Measurements from ENCODE around the gene TIMELESS. TPM values are rescaled to one million over a fixed set of nuclear protein-coding genes. Genes with fewer than 3 reads are reported as not detected.
"Not testable (repeated sequence)": the region's sequence is repeated elsewhere in the genome, so short reads cannot be mapped to it uniquely, and the experiment has no call there.

Gene TIMELESS
- total RNA-seq, 1 experiment from 2014 or later, result 37.4 TPM

- in situ Hi-C loops (cut with HindIII; ENCODE audit: low sequenced_read_pairs), result no loop called here
- no peak for DNase-seq (ENCODE audit: low spot score)
Measured at GRCh38 chr12:56417739-56418138, 31.5 kb downstream of the TIMELESS start.

GRCh38 chr12:56414401-56414800 lies 34.8 kb downstream of the TIMELESS start:
- in situ Hi-C loops (cut with HindIII; ENCODE audit: low sequenced_read_pairs), result no loop called here
- peak; percentile 67 for DNase-seq (ENCODE audit: low spot score)

GRCh38 chr12:56413392-56413791 lies 35.8 kb downstream of the TIMELESS start:
- in situ Hi-C loops (cut with HindIII; ENCODE audit: low sequenced_read_pairs), result no loop called here
- no peak for DNase-seq (ENCODE audit: low spot score)

DNA sequence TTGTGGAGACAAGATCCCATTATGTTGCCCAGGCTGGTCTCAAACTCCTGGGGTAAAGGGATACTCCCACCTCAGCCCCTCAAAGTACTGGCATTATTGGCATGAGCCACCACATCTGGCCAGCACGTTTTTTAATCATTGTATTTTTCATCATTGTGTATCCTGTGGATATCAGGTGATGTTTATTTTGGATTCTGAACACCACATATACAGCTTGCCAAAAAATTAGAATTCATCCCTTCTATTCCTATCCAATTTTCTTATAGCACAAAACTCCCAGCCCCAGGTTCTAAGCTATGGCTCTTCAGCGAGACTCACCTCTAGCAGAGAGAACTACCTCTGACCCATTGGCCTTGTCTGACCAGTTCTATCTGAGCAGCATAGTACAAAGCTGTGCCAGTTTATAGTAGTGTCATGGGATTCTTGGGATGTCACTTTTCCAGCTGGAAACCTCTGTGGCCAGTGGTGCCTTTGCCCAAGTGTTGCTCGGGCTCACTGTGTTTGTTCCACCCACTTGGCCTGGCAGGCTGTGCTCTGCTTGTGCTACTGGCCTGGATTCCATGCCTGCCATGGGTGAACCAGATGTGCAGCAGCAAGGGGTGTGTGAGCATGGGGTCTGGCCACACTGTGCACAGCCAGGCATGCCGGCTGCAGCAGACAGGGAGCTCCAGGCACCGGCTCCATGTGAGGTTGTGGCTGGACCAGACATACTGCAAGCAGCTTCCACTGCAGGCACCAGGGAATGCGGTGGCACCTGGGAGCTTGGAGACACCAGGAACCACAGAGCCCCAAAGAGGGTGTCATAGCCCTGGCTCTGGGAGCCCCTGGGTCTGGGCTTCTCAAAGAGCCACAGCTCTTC lies 37.2 kb downstream of the TIMELESS start:
- in situ Hi-C loops (cut with HindIII; ENCODE audit: low sequenced_read_pairs), result no loop called here
- no peak for DNase-seq (ENCODE audit: low spot score)

GRCh38 chr12:56410768-56411167 lies 38.5 kb downstream of the TIMELESS start:
- in situ Hi-C loops (cut with HindIII; ENCODE audit: low sequenced_read_pairs), result no loop called here
- no peak for DNase-seq (ENCODE audit: low spot score)

GRCh38 chr12:56408799-56409417 lies 40.3 kb downstream of the TIMELESS start:
- peak; percentile 1 for DNase-seq (ENCODE audit: low spot score)
- in situ Hi-C loops (cut with HindIII; ENCODE audit: low sequenced_read_pairs), result no loop called here

DNA sequence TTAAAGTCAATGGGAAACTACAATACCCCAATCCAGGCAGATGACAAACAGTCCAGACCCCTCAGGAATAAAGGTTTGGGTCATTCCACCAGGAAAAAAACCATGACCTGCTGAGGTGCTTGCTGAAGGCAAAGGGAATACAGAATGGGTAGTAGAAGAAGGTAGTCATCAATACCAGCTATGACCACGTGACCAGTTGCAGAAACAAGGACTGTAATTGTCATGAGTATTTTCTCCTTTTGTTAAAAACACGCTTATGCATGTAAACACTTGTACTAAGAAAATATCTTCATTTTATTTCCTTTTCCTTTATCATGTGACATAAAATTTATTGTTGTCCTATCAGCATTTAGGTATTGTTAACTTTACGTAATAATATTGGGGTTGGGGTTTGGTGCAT lies 45.0 kb downstream of the TIMELESS start:
- in situ Hi-C loops (cut with HindIII; ENCODE audit: low sequenced_read_pairs); DNase-seq (ENCODE audit: low spot score): not testable (repeated sequence)

GRCh38 chr12:56401612-56402011 lies 47.6 kb downstream of the TIMELESS start:
- DNase-seq (ENCODE audit: low spot score); in situ Hi-C loops (cut with HindIII; ENCODE audit: low sequenced_read_pairs): not testable (repeated sequence)

DNA sequence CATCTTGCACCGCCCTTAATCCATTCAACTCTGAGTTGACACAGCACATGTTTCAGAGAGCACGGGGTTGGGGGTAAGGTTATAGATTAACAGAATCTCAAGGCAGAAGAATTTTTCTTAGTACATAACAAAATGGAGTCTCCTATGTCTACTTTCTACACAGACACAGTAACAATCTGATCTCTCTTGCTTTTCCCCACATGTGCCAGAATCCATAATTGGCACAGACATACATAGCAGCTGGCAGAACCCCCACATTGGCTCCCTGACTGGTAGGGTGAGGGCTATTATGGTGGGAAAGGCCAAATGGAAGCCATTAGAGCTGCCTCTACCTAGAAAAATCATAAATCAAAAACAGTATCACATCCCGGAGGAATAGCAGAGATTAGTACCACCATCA lies 48.1 kb downstream of the TIMELESS start:
- in situ Hi-C loops (cut with HindIII; ENCODE audit: low sequenced_read_pairs); DNase-seq (ENCODE audit: low spot score): not testable (repeated sequence)

GRCh38 chr12:56399466-56399865 lies 49.8 kb downstream of the TIMELESS start:
- DNase-seq (ENCODE audit: low spot score); in situ Hi-C loops (cut with HindIII; ENCODE audit: low sequenced_read_pairs): not testable (repeated sequence)

DNA sequence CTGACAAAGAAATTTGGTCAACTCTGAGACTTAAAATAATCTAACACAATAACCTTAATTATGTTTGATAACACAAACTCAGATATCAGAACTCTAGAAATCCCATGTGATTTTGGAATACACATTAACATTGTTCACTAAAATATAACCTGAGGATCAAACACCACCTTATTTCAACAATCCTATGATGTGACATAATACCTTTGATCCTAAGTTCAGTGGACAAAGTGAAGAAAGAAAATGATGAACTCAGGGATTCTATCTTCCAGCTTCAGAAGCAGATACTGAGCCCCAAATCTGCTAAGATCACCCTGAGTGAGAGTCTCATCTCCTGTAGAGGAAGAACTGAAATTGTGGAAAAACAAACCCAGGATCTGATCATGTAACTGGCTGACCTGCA lies 50.9 kb downstream of the TIMELESS start:
- in situ Hi-C loops (cut with HindIII; ENCODE audit: low sequenced_read_pairs), result no loop called here
- no peak for DNase-seq (ENCODE audit: low spot score)

DNA sequence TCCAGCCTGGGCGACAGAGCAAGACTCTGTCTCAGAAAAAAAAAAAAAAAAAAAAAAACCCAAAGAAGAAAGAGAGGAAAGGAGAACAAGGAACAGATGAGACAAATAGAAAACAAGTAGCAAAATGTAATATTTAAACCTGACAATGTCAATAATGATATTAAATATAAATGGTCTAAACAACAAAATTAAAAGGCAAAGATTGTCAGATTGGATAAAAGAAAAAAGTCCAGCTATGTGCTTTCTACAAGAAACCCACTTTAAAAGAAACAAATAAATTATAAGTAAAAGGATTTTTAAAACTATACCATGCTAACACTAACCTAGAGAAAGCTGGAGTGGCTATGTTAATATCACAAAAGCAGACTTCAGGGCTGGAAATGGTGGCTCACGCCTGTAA lies 56.9 kb downstream of the TIMELESS start:
- no peak for DNase-seq (ENCODE audit: low spot score)
- in situ Hi-C loops (cut with HindIII; ENCODE audit: low sequenced_read_pairs), result no loop called here

- in situ Hi-C loops (cut with HindIII; ENCODE audit: low sequenced_read_pairs), result no loop called here
Measured at GRCh38 chr12:56391721-56392120, 57.5 kb downstream of the TIMELESS start.

GRCh38 chr12:56389412-56389811 lies 59.8 kb downstream of the TIMELESS start:
- DNase-seq (ENCODE audit: low spot score), result no peak
- in situ Hi-C loops (cut with HindIII; ENCODE audit: low sequenced_read_pairs), result no loop called here

More at GRCh38 chr12:56391721-56392120, 57.5 kb downstream of the TIMELESS start:
- no peak for DNase-seq (ENCODE audit: low spot score)

DNA sequence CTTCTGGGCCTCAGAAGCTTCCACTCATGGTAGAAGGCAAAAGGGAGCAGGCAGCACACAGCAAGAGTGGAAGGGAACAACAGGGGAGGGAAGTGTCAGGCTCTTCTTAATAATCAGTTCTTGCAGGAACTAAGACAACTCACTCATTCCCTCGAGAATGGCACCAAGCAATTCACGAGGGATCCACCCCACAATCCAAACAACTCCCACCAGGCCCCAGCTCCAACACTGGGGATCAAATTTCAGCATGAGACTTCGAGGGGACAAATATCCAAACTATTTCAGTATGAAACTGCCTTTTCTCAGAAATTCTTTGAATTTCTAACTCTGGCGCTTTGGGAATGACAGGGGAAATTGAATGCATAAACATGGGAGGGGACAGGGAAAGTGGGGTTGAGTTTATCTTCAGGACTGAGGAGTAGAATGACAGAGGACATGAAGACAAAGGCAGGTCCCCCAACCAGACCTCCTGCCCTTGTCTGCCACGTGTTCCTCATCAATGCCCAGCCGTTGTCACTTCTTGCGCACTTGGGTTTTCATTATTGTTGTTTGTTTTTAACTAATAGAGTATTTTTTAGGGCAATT lies 62.0 kb downstream of the TIMELESS start:
- in situ Hi-C loops (cut with HindIII; ENCODE audit: low sequenced_read_pairs), result no loop called here
- DNase-seq (ENCODE audit: low spot score), result no peak

GRCh38 chr12:56385873-56386272 lies 63.4 kb downstream of the TIMELESS start:
- in situ Hi-C loops (cut with HindIII; ENCODE audit: low sequenced_read_pairs), result no loop called here
- no peak for DNase-seq (ENCODE audit: low spot score)

DNA sequence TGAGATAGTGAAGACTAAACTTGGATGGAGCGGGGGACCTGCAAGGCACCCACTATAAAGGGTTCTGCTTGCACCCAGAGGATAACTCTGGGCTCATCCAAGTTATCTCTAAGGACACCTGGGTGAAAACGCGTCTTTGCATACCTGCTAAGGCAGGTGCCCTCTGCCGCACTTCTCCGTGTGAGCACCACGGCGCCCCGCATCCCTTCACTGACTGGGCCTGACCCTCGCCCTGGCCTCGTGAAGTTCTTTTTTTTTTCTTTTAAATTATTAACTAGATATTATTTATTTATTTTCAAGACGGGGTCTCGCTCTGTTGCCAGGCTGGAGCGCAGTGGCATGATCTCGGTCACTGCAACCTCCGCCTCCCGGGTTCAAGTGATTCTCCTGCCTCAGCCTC lies 66.6 kb downstream of the TIMELESS start:
- in situ Hi-C loops (cut with HindIII; ENCODE audit: low sequenced_read_pairs), result no loop called here

DNA sequence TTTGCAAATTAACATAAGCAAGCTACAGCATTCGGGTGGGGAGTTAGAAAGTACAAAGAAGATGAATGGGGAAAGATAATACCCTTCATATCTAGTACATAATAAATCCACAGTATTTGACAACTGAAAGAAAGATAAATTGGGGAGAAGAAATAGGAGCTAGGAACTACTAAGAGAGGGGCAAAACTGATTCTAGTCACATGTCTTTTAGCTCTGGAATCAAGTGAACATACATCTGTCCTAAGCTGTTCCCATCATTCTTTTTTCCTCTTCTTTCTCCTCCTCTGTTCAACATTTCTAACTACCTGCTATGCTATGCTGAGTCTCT lies 71.3 kb downstream of the TIMELESS start:
- DNase-seq (ENCODE audit: low spot score), result no peak
- in situ Hi-C loops (cut with HindIII; ENCODE audit: low sequenced_read_pairs), result no loop called here

More for the DNA sequence above, 66.6 kb downstream of the TIMELESS start:
- DNase-seq (ENCODE audit: low spot score), result no peak

DNA sequence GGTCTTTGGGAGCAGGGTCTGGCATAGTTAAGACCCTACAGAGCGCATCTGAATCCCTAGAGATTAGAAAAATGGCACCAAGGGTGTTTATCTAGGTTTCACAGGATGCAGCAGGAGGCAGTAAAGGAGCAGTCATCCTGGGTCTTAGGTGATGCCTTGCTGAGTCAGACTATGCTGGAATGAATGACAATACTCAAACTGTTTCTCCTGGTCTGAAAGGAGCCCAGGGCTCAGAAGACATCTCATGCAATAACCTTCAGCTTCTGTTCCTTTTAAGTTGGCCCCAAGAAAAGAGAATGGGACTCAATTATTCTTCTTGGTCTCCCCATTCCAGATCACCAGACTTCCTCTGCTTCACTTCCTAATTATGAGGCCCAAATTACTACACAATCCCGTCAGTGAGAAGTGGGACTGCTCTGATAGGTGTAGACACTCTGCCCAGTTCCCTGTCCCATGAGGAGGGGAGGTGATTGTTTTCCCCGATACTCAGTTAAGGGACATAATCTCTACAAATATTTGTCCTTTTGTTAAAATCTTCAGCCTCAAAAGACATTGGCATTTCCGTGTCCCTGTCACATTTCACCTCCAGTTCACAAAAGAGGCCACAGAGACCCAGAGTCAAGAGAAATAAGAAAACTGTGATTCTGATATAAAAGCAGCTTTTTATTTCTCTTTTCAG lies 71.8 kb downstream of the TIMELESS start:
- no peak for DNase-seq (ENCODE audit: low spot score)
- in situ Hi-C loops (cut with HindIII; ENCODE audit: low sequenced_read_pairs), result no loop called here

All from G401 (cell line).